ENCODE measurements around the gene FAM3A.

DNA sequence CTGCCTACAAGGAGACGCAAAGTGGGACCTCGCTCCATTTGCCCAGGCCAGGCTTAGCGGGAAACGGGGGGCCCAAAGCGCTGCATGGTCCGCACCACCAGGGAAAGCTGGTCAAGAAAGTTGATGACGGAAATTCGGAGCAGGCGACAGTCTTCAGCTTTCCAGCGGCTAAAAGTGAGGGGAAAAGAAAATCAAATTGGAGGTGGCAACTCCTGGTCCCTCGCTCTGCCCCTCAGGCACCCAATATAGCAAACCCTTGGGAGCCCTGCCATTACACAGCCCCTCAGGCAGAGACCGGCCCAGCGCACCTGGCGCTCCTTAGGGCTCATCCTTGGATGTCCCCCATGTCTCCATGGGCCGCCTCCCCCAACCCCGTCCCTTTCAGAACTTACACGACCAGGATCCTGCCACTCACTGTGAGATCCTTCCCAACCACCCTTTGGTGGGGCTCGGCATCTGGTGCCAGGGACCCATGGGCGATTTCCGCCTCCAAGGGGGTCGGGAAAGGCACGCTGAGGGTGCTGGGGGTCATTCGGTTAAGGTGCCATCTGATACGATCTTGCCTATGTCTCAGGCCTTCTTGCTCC lies 38.0 kb downstream of the FAM3A start:
- TF ChIP-seq, protein P1, sequence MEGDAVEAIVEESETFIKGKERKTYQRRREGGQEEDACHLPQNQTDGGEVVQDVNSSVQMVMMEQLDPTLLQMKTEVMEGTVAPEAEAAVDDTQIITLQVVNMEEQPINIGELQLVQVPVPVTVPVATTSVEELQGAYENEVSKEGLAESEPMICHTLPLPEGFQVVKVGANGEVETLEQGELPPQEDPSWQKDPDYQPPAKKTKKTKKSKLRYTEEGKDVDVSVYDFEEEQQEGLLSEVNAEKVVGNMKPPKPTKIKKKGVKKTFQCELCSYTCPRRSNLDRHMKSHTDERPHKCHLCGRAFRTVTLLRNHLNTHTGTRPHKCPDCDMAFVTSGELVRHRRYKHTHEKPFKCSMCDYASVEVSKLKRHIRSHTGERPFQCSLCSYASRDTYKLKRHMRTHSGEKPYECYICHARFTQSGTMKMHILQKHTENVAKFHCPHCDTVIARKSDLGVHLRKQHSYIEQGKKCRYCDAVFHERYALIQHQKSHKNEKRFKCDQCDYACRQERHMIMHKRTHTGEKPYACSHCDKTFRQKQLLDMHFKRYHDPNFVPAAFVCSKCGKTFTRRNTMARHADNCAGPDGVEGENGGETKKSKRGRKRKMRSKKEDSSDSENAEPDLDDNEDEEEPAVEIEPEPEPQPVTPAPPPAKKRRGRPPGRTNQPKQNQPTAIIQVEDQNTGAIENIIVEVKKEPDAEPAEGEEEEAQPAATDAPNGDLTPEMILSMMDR (conservative IDR thresholded peaks at IDR 0.05) = no peak
- TF ChIP-seq EZH2 (IDR thresholded peaks at IDR 0.05; ENCODE audit: low read depth) = no peak

All from PC-9 (cell line).